ENCODE data around the gene MAD1L1. TPM values are rescaled to one million over a fixed set of nuclear protein-coding genes. Genes with fewer than 3 reads are reported as not detected.

The MAD1L1 gene
- polyA plus RNA-seq, 1 donor: 21.2 TPM

DNA sequence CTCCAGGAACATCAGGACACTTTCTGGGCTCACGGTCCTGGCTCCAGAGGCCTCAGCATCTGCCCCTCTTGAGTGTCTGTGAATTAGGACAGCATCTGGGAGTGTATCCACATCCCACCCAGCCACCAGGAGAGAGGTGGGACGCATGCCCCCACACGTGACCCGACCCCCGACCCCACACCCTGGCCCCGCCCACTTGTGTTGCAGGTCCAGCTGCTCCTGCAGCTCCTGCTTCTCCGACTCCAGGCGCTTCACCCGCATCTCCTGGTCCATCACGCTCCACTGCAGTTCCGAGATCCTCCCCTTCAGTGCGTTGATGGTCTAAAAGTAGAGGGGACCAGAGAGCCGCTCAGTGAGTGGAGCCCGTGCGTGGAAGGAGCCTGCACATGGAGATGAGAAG lies 13.6 kb downstream of the MAD1L1 start:
- no peak for DNase-seq (ENCODE audit: low read depth)

DNA sequence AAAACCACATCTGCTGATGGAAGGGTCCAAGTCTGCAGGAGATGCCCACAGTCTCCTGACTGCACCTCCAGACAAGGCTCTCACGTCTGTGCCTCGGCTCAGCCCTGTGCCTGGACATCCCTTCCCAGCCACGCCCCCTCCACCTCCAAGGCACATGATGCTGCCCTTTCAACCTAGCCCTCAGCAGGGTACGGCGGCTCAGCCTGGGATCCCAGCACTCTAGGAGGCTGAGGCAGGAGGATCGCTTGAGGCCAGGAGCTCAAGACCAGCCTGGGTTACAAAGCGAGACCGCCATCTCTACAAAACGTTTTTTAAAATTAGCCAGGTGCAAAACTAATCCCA lies 14.3 kb downstream of the MAD1L1 start:
- DNase-seq (ENCODE audit: low read depth): no peak

DNA sequence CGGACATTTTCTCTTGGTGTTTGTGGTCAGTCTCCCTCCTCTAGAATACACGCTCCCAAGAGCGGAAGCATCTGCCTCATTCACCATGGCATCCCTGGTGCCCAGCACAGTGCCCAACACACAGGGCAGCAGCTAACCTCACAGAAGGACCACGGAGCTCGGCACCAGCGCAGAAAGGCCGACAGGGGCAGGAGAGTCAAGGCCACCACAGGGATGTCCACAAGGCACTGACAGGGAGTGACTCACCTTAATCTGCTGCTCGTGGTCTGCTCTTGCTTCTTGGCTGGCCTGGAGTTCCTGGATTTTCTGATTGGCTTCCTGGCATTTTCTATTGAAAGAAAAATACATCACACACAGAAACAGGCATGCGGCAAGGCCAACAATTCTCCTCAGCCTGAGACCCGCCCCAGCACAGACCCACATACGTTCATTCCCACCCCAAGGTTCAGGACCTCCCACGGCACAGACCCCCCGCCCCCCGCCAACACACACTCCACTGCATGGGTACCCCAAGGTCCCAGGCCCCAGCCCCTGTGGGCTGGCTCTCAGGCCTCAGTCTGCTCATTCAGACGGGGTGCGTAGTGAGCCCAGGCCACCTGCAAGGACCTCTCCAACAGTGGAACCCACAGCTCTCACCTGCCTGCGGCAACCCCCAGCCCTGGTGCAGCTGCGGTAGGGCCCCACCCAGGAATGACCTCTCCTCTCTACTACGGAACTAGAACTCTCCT lies 14.9 kb downstream of the MAD1L1 start:
- DNase-seq (ENCODE audit: low read depth): no peak

DNA sequence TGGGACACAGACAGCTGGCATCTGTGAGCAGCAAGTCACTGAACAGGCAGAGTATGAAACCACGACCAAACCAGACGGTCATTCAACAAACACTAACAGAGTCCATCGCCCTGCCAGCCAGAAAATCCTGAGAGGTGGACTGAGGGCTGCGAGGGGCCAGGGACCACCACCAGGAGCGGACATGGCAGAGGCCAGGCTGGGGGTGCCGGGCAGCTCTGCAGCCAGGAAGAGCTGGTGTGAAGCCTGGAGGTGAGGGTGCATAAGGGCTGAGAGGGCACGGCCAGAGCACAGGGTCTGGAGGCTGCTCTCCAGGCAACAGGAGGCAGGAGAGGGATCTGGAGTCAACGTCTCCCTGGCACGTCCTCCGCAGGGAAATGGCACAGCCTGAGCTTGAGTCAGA lies 15.5 kb downstream of the MAD1L1 start:
- DNase-seq (ENCODE audit: low read depth): no peak

DNA sequence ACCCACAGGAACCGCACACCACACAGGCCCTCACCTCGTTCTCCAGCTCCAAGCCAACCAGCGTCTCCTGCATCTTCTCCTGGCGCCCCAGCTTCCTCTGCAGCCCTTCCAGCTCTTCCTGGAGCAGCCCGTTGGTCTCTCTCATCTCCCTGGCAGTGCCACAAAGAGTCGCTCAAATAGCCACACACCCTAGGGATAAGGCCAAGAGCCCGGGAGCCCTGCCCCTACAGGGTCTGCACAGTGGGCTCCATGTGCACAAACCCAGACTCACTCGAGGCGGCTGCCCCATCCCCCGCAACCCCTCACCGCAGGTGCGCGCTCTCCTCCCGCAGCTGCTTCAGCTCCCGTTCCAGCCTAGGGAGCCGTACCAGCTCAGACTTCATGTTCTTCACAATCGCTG lies 16.9 kb downstream of the MAD1L1 start:
- DNase-seq (ENCODE audit: low read depth): no peak

DNA sequence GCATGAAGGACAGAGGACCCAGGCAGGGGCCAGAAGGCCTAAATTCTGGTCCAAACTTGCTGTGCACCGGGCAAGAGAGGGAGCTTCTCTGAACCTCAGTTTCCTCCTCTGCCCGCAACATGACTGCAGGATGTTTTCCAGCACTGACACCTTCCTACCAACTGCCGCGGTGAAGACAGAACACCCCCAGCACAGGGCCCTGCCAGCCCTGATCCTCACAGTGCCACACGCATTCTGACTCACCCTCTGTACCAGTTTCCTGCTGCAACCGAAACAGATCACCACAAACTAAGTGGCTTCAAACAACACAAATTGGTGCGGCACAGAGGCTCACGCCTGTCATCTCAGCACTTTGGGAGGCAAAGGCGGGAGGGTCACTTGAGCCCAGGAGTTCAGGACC lies 18.1 kb downstream of the MAD1L1 start:
- no peak for DNase-seq (ENCODE audit: low read depth)

DNA sequence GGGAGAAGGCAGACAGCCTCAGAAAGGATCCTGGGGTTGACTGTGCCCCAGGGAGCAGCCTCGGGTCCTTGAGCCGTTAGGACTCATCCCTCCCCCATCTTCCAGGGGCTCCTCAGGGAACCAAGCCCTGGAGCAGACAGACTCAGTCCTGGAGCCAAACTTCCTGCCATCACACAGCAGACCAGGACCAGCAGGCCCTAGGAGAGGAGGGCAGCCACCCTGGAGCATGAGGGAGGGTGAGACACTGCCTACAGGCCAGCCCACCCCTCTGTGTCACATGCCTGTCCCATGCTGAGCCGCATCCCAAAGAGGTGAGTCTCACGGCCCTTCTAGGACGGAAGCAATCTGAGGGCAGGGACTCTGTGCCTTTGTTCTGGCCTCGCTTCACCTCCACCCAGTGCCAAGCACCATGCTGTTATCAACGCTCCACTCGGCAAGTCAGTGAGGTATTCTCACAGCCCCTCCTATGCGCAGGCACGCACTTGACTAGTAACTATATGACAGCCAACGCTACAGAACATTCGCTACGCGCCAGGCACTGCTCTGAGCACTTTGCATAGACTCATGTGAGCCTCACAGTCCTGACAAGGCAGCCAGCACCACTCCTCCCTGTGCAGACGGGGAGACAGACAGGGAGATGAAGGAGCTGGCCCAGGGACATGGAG lies 19.1 kb downstream of the MAD1L1 start:
- no peak for DNase-seq (ENCODE audit: low read depth)

DNA sequence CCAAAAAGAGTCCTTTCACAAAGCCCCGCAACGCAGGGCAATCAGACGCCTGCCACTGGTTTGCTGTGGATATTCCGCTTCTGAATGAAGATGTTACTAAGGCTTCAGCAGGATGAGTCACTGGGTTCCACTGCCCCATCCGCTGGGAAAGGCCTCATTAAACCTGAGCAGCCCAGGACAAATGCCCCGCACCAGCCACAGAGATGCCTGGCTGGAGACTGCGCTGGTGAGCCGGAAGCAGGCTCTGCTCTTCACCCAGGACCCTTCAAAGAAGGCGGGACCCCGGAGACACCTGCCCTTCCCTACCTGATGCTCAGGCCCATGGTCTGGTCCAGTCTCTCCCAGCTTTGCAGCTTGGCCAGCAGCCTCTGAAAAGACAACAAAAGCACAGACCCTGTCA lies 19.8 kb downstream of the MAD1L1 start:
- DNase-seq (ENCODE audit: low read depth): no peak

DNA sequence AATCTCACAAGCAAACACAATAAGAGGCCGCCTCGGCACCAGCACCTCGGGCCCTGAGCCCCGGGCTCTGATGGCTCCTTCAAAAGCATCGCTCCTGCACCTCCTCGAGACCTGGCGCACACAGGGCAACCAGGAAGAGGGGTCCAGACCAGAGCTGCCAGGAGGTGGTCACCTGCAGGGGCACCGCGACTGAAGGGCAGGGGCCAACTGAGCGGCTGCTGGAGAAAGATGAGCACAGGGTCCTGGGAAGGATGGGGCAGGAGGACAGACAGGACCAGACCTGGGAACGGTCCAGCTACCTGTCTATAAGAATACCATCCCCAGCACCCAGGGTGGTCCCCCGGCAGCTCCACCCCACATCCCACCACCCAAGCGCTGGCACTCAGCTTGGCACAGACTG lies 20.8 kb downstream of the MAD1L1 start:
- no peak for DNase-seq (ENCODE audit: low read depth)

DNA sequence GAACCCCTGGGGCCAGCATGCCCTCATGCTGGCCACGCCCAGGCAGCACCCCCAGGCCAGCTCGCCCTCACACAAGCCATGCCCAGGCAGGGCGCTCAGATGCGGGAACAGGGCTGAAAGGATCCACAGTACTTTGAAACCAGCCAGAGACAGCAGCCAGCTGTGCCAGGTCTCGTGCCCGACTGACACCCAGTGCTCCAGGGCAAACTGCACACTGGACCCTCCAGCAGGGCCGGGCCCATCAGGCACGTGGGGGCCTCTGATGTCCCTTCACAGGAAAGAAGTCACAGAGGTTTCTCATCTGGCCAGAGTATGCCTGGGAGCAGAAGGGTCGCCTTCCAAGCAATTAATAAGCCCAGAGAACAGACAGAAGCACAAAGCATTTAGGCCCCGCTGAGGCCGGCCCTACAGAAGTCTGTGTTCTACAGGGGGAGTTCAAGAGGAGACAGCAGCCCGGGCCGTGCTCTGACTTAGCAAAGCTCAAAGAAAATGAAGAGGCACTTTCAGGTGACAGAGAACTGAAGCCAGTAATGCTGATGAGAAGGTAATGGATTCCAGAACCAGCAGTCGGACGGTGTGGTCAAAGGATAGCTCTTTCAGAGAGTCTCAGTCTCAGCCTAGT lies 21.4 kb downstream of the MAD1L1 start:
- no peak for DNase-seq (ENCODE audit: low read depth)

DNA sequence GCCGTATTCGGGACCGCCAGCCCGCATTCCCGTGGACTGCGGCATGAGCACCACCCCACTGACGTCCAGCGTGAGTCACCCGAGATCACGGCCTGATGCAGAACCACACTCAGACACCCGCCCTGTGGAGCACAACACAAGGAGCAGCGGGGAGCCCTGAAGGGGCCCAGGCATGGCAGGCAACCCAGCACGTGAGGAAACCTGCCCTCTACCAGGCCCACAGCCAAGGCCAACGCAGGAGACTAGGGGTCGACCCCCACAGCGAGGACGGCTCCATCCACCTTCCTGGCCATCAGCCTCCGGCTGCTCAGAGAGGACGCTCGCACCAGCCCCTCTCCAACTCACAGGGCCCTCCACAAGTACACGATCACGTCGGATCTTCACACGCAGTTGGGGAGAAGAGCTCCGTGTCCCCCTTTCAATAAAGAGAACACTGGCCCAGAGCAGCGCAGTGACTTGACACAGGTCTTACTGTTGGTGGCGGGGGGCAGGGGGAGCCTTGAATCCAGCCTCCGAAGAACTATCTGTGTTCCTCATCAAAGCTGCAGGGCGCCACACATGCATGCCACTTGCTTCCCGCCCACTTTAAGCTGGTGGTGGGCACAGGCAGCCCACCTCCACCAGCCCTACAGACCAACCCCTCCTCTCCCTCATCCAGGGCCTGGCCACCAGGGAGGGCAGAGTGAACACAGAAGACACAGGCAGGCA lies 22.0 kb downstream of the MAD1L1 start:
- no peak for DNase-seq (ENCODE audit: low read depth)

DNA sequence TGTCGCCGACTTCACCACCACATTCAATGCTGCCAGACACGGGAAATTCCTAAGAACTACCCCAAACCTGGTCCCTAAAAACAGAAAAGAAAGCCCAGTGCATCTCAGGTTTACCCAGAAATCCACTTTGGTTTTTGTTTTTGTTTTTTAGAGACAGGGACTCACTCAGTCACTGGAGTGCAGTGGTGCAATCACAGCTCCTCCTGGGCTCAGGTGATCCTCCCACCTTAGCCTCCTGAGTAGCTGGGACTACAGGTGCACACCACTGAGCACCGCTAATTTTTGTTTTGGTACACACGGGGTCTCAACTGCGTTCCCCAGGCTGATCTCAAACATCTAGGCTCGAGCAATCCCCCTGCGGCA lies 22.8 kb downstream of the MAD1L1 start:
- DNase-seq (ENCODE audit: low read depth): no peak

DNA sequence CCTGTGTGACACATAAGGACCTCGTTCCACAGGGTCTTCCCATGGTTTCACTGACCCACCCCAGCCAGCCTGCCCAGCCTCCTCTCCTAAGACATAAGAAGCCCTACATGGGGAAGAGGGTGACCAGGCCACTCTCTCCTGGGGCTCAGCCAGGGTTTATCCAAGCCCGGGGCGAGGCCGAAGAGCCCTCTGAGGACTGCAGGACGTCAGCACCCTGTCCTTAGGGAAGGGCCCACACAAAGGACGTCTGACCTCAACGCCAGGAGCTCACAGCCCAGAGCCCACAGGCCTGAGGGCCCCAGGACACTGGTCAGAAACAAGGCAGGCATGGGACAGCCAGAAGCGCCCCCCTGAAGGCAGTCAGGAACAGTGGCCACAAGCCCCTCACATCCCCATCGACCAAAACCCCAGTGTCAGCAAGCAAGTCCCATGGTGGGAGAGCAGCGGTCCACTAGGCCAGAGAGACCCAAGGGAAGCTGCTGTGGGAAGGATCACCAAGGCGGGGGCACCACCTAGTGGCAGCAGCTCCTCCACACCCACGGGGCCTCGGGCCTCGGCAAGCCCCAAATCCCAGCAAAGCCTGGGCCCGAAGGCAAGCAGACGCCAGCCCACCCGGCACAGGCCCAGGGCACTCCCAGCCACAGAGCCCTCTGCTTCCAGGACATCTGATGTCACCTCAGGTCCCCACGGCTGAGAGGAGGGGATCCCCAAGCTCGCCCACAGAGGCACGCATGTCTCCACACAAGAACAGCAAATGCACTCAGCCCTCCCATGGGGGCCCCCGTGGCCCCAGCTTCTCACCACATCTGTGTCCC lies 23.4 kb downstream of the MAD1L1 start:
- peak; percentile 17 for DNase-seq (ENCODE audit: low read depth)

DNA sequence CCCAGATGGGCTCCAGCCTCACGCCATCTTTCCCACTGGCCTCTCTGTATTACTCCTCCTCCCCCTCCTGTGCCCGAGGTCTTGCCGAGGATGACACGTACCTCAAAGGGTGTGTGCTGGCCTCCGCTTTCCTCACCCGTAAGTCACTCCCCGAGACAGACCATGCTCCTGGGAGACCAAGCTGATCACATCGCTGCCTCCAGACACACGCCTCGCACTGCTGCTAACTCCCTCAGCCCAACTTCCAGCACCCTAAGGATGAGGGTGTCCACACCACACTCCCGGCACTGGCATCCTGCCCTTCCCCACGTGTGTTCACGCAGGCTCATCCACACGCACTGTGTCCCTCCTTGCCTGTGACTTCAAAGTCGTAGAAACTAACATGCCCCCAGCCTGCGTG lies 24.0 kb downstream of the MAD1L1 start:
- no peak for DNase-seq (ENCODE audit: low read depth)

DNA sequence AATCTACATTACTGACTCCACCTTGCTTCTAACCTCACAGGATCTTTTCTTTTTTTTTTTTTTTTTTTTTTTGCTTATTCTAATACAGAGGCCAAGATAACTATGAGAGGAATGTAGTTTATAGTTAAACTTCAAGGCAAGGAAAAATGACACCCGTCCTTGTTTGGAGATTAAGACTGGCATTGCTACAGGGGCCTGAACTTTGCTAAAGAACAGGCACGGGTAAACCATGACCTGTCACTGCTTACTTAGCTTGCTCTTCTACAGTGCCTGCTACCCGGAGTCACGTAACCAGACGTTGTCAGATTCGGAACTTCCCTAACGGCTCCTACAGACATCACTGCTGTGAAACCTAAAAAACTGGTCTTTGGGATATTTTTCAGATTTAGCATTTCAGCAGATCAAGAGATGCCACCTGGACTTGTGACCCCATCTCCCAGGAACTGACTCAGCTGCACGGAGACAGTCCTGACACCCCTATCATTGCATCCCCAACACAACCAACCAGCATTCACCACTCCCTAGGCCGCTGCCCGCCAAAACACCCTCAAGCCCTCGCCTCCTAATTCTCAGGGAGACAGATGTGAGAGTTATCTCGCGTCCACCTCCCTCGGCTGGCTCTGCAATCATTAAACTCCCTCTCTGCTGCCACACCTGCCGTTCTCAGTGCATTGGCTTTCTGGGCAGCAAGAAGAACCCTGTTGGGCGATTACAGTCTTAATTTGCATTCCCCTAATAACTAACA lies 27.5 kb downstream of the MAD1L1 start:
- DNase-seq (ENCODE audit: low read depth): no peak

DNA sequence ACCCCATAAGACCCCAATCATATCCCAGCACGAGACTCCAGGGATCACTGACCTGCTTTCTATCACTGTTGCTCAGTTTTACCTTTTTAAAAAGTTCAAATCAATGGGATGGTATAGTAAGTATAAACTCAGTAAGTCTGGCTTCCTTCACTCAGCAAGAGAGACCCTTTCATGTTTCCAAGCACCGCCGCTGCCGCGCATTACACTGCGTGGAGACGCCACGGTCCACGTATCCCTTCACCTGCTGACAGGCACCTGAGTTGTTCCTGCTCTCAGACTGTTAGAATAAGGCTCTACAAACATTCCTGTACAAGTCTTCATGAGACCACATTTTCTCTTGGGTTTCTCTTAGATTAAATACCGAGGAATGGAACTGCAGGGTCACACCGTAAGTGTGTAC lies 28.3 kb downstream of the MAD1L1 start:
- DNase-seq (ENCODE audit: low read depth): no peak

DNA sequence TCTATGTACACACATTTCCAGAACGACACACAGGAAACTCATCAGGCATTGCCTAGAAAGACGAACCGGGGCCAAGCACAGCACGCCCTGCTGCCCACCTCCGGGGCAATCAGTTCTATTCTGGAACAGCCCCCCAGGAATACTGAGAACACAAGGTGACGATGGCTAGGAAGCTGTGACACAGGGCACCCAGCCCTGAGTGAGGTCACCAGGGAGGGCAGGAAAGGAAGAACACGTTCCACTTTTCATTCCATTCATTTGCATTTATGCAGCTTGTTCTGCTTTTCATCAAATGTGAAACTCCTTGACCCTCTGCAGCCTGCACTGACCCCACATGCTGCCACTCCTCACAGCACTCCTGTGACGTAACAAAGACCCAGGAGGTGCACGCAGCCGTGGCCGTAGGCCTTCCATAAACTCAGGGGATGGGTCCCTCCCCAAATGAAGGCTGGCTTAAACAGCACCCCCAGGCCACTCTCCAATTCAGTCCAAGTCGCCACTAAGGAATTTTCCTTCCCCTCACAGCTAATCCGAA lies 28.9 kb downstream of the MAD1L1 start:
- DNase-seq (ENCODE audit: low read depth): no peak

DNA sequence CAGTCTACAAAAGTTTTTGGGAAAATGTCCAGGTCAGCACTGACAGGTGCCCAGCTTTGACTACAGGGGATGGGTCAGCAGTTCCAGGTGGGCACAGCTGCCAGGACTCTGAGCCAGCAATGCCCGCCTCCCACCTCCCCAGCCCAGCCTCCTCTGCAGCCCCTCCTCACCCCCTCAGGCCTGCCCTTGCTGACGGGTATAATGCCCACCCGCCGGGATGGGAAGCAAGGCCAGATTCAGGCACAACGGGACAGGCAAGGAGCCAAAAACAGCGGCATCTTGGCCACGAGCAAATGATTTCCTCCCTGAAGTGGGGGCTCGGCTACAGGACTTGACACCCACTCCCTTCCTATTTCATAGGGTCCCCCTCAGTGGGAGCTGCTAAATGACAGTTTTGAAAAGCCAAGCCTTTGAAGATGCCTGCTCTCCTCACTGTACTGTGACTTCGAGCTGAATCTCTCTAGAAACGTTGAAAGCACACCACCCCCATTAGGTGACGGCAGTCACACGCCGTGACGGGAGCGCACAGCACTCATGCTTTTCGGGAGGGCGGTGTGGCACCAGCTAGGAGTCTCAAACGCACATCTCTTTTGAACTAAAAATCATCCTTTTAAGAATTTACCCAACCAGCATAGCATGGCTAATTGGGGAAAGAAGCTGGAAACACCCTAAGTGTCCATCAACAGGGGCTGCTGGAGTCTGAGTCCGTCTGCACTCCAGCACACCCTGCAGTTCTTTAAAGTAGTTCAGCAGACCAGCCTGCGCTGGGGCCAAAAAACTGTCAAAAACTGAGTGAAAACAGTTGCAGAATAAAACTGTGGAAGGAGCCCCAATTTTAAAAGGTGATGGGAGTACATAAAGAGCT lies 29.6 kb downstream of the MAD1L1 start:
- DNase-seq (ENCODE audit: low read depth): no peak

DNA sequence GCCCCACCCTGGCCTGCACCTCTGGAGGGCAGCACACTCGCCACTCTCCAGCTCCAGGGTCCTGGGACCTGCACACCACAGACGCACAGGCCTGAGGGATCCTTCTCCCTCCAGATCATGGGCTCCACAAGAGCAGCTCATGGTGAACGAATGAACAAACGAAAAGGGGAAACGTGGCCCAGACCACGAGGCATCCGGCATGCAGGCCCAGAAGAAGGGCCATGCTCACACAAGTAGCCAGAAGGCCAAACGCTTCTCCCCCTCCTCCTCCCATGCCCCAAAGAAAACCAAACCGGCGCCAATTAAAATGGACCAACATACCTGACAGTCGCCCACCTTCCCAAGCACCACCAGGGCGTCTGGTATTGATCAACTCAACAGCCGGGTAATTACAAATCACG lies 30.4 kb downstream of the MAD1L1 start:
- DNase-seq (ENCODE audit: low read depth): no peak
